Measurements from ENCODE around the gene PIK3C2G. TPM values are rescaled to one million over a fixed set of nuclear protein-coding genes. Genes with fewer than 3 reads are reported as not detected.

The PIK3C2G gene
- total RNA-seq, 4 donors from 2014 or later = 0.10 to 0.88 (median 0.40) TPM; not detected in 1

DNA sequence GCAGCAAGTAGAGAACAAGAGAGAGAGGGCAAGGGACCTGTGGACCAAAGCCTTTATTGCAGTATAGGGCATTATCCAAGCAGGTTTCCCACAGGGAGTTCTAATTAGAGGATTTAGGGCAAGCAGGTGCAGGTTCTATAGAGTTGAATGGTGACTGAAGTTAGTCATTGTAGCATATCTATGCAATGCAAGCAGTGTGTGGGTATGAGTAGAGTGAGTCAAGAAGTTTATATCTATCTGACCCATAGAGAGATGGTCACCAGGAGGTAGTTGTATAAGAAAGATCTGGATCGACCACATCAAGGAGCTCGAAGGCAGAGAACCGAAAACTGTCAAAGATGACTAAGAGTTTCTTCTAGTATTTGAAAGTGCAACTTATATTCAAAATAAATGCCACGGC lies 309.2 kb downstream of the PIK3C2G start:
- no peaks in the 10 kb centered on the region for H3K36me3 ChIP-seq
- H3K27me3 ChIP-seq = no peaks in the 10 kb centered on the region
- H3K4me3 ChIP-seq (replicated peaks in 1 of 3) = no peak overlapping the region
- WGBS, 2 donors = 94 to 98% methylated on average over 4 of the region's 4 CpGs
- TF ChIP-seq POLR2A (IDR thresholded peaks at IDR 0.05) (no peak), CTCF (IDR thresholded peaks at IDR 0.05) (no peak)
- DNase-seq = no peak
- no peak overlapping the region for H3K27ac ChIP-seq
- intact Hi-C loops (cut with DNase I) = no loop called here
- no peaks in the 10 kb centered on the region for H3K4me1 ChIP-seq
- H3K9me3 ChIP-seq = no peaks in the 10 kb centered on the region

- H3K27ac ChIP-seq = no peak overlapping the region
- no peak for DNase-seq
- no peaks in the 10 kb centered on the region for H3K4me1 ChIP-seq
- H3K9me3 ChIP-seq = no peaks in the 10 kb centered on the region
- H3K4me3 ChIP-seq (replicated peaks in 1 of 3) = no peak overlapping the region
- 68 to 82% methylated on average over 1 of the region's 1 CpG for WGBS, 2 donors
- intact Hi-C loops (cut with DNase I) = no loop called here
- TF ChIP-seq POLR2A (IDR thresholded peaks at IDR 0.05) = no peak
- no peak for TF ChIP-seq CTCF (IDR thresholded peaks at IDR 0.05)
- no peaks in the 10 kb centered on the region for H3K36me3 ChIP-seq
- H3K27me3 ChIP-seq = no peaks in the 10 kb centered on the region
Measured at GRCh38 chr12:18576104-18576626, 314.8 kb downstream of the PIK3C2G start.

GRCh38 chr12:18576648-18577047 lies 315.3 kb downstream of the PIK3C2G start:
- no peaks in the 10 kb centered on the region for H3K9me3 ChIP-seq
- no peaks in the 10 kb centered on the region for H3K27me3 ChIP-seq
- H3K4me3 ChIP-seq (replicated peaks in 1 of 3) = no peak overlapping the region
- no peaks in the 10 kb centered on the region for H3K36me3 ChIP-seq
- no peak for TF ChIP-seq POLR2A (IDR thresholded peaks at IDR 0.05)
- TF ChIP-seq CTCF (IDR thresholded peaks at IDR 0.05) = no peak
- H3K27ac ChIP-seq = no peak overlapping the region
- 89 to 90% methylated on average over 1 of the region's 1 CpG for WGBS, 2 donors
- H3K4me1 ChIP-seq = no peaks in the 10 kb centered on the region
- intact Hi-C loops (cut with DNase I) = no loop called here
- no peak for DNase-seq

GRCh38 chr12:18578191-18578590 lies 316.9 kb downstream of the PIK3C2G start:
- H3K4me3 ChIP-seq (replicated peaks in 1 of 3) = no peak overlapping the region
- no peak overlapping the region for H3K27ac ChIP-seq
- H3K9me3 ChIP-seq = no peaks in the 10 kb centered on the region
- no peaks in the 10 kb centered on the region for H3K36me3 ChIP-seq
- H3K27me3 ChIP-seq = no peaks in the 10 kb centered on the region
- H3K4me1 ChIP-seq = no peaks in the 10 kb centered on the region
- intact Hi-C loops (cut with DNase I) = no loop called here
- TF ChIP-seq CTCF (IDR thresholded peaks at IDR 0.05) (no peak), POLR2A (IDR thresholded peaks at IDR 0.05) (no peak)
- 70 to 78% methylated on average over 1 of the region's 1 CpG for WGBS, 2 donors
- no peak for DNase-seq

DNA sequence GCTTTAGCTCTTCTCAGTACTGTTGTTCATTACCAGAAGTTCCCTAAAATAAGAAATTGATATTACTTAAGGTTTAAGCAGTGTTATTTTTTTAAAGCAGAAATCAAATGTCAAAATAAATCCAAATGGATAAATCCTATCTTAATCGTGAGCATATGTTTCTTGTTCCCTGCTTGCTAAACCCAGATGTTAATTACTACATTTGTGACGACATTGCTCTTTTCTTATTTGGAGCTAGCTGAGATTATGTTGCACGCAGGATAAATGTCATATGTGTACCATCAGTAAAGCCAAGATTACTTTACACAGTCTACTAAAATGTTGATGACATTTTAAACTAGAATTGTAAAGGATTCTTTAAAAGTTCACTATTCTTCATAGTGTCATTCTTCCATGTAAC lies 319.0 kb downstream of the PIK3C2G start:
- intact Hi-C loops (cut with DNase I) = no loop called here
- Histone ChIP-seq H3K4me1 (no peaks in the 10 kb centered on the region), H3K27ac (no peak overlapping the region), H3K4me3 (replicated peaks in 1 of 3) (no peak overlapping the region), H3K36me3 (no peaks in the 10 kb centered on the region), H3K9me3 (no peaks in the 10 kb centered on the region), H3K27me3 (no peaks in the 10 kb centered on the region)
- TF ChIP-seq CTCF (IDR thresholded peaks at IDR 0.05) (no peak), POLR2A (IDR thresholded peaks at IDR 0.05) (no peak)
- DNase-seq = no peak
- 78% methylated on average over 3 of the region's 3 CpGs for WGBS, 2 donors

Data from thyroid gland (tissue), 4 donors.